ENCODE measurements around the gene SIPA1L3.

SIPA1L3 gene

DNA sequence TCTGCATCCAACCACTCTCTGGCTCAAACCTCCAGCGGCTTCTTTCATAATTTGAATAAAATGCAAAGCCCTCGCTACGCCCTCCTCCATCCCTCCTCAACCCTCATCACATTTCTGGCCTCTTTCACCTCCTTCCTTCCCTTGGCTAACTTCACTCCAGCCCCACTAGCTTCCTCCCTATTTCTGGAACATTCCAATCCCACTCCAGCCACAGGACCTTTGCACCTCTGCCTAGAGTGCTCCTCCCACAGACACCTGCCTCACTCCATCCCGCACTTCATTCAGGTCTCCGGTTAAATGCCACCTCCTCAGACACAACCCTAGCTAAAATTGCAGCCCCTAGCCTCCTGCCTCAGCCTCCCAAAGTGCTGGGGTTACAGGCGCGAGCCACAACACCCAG lies 324.9 kb downstream of the SIPA1L3 start:
- Histone ChIP-seq H3K79me2 (ENCODE audit: control insufficient read depth, insufficient read depth, low read length) (no peaks in the 10 kb centered on the region), H3K56ac (ENCODE audit: low read length) (no peak overlapping the region), H2AK5ac (ENCODE audit: low read length) (no peak overlapping the region), H3K23ac (ENCODE audit: low read length) (no peak overlapping the region), H4K5ac (ENCODE audit: low read length) (no peak overlapping the region), H3K4me3 (ENCODE audit: low read length) (no peak overlapping the region), H3K36me3 (ENCODE audit: control insufficient read depth, insufficient read depth, low read length) (no peaks in the 10 kb centered on the region), H3K18ac (ENCODE audit: low read length) (no peak overlapping the region), H2BK120ac (ENCODE audit: low read depth, low read length) (no peak overlapping the region), H4K8ac (ENCODE audit: low read depth, low read length) (no peak overlapping the region), H3K9ac (ENCODE audit: low read length) (no peak overlapping the region), H3K4me2 (ENCODE audit: low read length) (no peak overlapping the region), H2BK5ac (ENCODE audit: low read length) (no peak overlapping the region), H3K4ac (ENCODE audit: low read depth, low read length) (no peak overlapping the region), H2BK15ac (replicated peaks; ENCODE audit: low read depth) (no peak overlapping the region), H3K79me1 (ENCODE audit: low read length) (no peaks in the 10 kb centered on the region), H3K27ac (ENCODE audit: low read depth, low read length) (no peak overlapping the region), H3K27me3 (ENCODE audit: insufficient read depth, low read length, poor library complexity) (no peaks in the 10 kb centered on the region), H3K4me1 (ENCODE audit: control insufficient read depth, low read depth, low read length) (peaks cover 2% of the 10 kb centered on the region)
- no CpG with 5 or more reads among the region's 7 CpGs for WGBS (ENCODE audit: extremely low coverage, insufficient coverage, low lambda C conversion rate)
- DNase-seq = no peak

DNA sequence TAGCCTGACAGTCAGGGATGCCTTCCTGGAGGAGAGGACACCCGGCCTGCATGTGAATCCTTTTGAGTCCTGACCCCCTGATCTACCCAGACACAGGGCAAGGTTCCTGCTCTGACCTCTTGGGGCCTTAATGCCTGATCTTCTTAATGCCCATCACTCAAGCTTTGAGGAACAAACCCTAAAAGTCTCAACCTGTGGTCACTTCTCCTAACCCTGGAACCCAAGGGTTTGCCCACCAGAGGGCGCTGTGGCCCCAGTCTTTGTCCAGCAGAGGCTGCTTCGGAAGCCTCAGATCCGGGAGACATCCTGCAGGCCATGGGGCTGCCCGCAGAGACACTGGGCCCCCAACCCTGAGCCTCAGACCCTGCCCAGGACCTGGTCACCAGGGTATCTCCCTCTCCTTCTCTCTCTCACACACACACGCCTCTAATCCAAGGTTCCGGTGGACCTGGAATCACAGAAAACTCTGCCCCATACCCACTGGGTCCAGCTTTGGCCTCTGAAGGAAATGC lies 326.8 kb downstream of the SIPA1L3 start:
- Histone ChIP-seq H4K5ac (ENCODE audit: low read length) (no peak overlapping the region), H3K18ac (ENCODE audit: low read length) (no peak overlapping the region), H3K36me3 (ENCODE audit: control insufficient read depth, insufficient read depth, low read length) (no peaks in the 10 kb centered on the region), H3K4me1 (ENCODE audit: control insufficient read depth, low read depth, low read length) (no peaks in the 10 kb centered on the region), H3K56ac (ENCODE audit: low read length) (no peak overlapping the region), H2BK15ac (replicated peaks; ENCODE audit: low read depth) (no peak overlapping the region), H2BK5ac (ENCODE audit: low read length) (no peak overlapping the region), H4K8ac (ENCODE audit: low read depth, low read length) (no peak overlapping the region), H3K79me2 (ENCODE audit: control insufficient read depth, insufficient read depth, low read length) (no peaks in the 10 kb centered on the region), H2BK120ac (ENCODE audit: low read depth, low read length) (no peak overlapping the region), H3K23ac (ENCODE audit: low read length) (no peak overlapping the region), H3K4ac (ENCODE audit: low read depth, low read length) (no peak overlapping the region), H3K79me1 (ENCODE audit: low read length) (no peaks in the 10 kb centered on the region), H3K4me2 (ENCODE audit: low read length) (no peak overlapping the region), H3K27ac (ENCODE audit: low read depth, low read length) (no peak overlapping the region), H3K27me3 (ENCODE audit: insufficient read depth, low read length, poor library complexity) (no peaks in the 10 kb centered on the region), H3K9ac (ENCODE audit: low read length) (no peak overlapping the region), H2AK5ac (ENCODE audit: low read length) (no peak overlapping the region), H3K4me3 (ENCODE audit: low read length) (no peak overlapping the region)
- peak; percentile 78 for DNase-seq
- WGBS (ENCODE audit: extremely low coverage, insufficient coverage, low lambda C conversion rate) = no CpG with 5 or more reads among the region's 7 CpGs

- H2BK5ac ChIP-seq (ENCODE audit: low read length) = no peak overlapping the region
- no peaks in the 10 kb centered on the region for H3K36me3 ChIP-seq (ENCODE audit: control insufficient read depth, insufficient read depth, low read length)
- no peak overlapping the region for H4K8ac ChIP-seq (ENCODE audit: low read depth, low read length)
- no peak overlapping the region for H3K4me2 ChIP-seq (ENCODE audit: low read length)
- H3K27ac ChIP-seq (ENCODE audit: low read depth, low read length) = no peak overlapping the region
- H3K18ac ChIP-seq (ENCODE audit: low read length) = no peak overlapping the region
- H2AK5ac ChIP-seq (ENCODE audit: low read length) = no peak overlapping the region
- H3K27me3 ChIP-seq (ENCODE audit: insufficient read depth, low read length, poor library complexity) = no peaks in the 10 kb centered on the region
- WGBS (ENCODE audit: extremely low coverage, insufficient coverage, low lambda C conversion rate) = no CpG with 5 or more reads among the region's 4 CpGs
- no peak overlapping the region for H3K9ac ChIP-seq (ENCODE audit: low read length)
- no peaks in the 10 kb centered on the region for H3K79me1 ChIP-seq (ENCODE audit: low read length)
- H3K4me3 ChIP-seq (ENCODE audit: low read length) = no peak overlapping the region
- H3K4ac ChIP-seq (ENCODE audit: low read depth, low read length) = no peak overlapping the region
- no peak overlapping the region for H2BK15ac ChIP-seq (replicated peaks; ENCODE audit: low read depth)
- H3K79me2 ChIP-seq (ENCODE audit: control insufficient read depth, insufficient read depth, low read length) = no peaks in the 10 kb centered on the region
- H3K56ac ChIP-seq (ENCODE audit: low read length) = no peak overlapping the region
- H4K5ac ChIP-seq (ENCODE audit: low read length) = no peak overlapping the region
- no peaks in the 10 kb centered on the region for H3K4me1 ChIP-seq (ENCODE audit: control insufficient read depth, low read depth, low read length)
- no peak for DNase-seq
- H2BK120ac ChIP-seq (ENCODE audit: low read depth, low read length) = no peak overlapping the region
- H3K23ac ChIP-seq (ENCODE audit: low read length) = no peak overlapping the region
These were observed 327.6 kb downstream of the SIPA1L3 start for GRCh38 chr19:38234615-38235014.

DNA sequence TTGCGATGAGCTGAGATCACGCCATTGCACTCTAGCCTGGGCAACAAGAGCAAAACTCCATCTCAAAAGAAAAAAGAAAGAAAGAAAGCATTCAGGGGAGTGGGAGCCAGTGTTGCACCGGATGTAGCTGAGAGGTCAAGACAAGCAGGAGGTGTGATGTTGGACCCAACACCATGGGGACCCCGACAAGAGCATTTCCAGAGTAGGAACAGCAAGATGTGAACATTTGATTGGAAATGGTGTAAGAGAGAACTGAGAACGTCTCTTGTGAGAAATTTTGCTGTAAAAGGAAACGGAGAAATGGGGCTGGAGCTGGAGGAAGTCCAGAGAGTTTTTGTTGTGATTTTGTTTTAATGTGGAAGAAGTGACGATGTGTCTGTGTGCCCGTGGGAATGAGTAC lies 332.8 kb downstream of the SIPA1L3 start:
- H4K8ac ChIP-seq (ENCODE audit: low read depth, low read length) = no peak overlapping the region
- no peak overlapping the region for H4K5ac ChIP-seq (ENCODE audit: low read length)
- H3K4me2 ChIP-seq (ENCODE audit: low read length) = no peak overlapping the region
- H3K4me3 ChIP-seq (ENCODE audit: low read length) = no peak overlapping the region
- no peak overlapping the region for H2BK5ac ChIP-seq (ENCODE audit: low read length)
- no peaks in the 10 kb centered on the region for H3K36me3 ChIP-seq (ENCODE audit: control insufficient read depth, insufficient read depth, low read length)
- no peak overlapping the region for H3K9ac ChIP-seq (ENCODE audit: low read length)
- no peak overlapping the region for H2BK15ac ChIP-seq (replicated peaks; ENCODE audit: low read depth)
- no peak overlapping the region for H3K4ac ChIP-seq (ENCODE audit: low read depth, low read length)
- H3K79me2 ChIP-seq (ENCODE audit: control insufficient read depth, insufficient read depth, low read length) = no peaks in the 10 kb centered on the region
- no peak overlapping the region for H3K18ac ChIP-seq (ENCODE audit: low read length)
- 100% methylated on average over 2 of the region's 8 CpGs for WGBS (ENCODE audit: extremely low coverage, insufficient coverage, low lambda C conversion rate)
- no peak overlapping the region for H3K27ac ChIP-seq (ENCODE audit: low read depth, low read length)
- no peak for DNase-seq
- no peaks in the 10 kb centered on the region for H3K27me3 ChIP-seq (ENCODE audit: insufficient read depth, low read length, poor library complexity)
- no peak overlapping the region for H3K56ac ChIP-seq (ENCODE audit: low read length)
- H2BK120ac ChIP-seq (ENCODE audit: low read depth, low read length) = no peak overlapping the region
- no peak overlapping the region for H3K23ac ChIP-seq (ENCODE audit: low read length)
- H3K79me1 ChIP-seq (ENCODE audit: low read length) = no peaks in the 10 kb centered on the region
- H2AK5ac ChIP-seq (ENCODE audit: low read length) = no peak overlapping the region
- no peaks in the 10 kb centered on the region for H3K4me1 ChIP-seq (ENCODE audit: control insufficient read depth, low read depth, low read length)

DNA sequence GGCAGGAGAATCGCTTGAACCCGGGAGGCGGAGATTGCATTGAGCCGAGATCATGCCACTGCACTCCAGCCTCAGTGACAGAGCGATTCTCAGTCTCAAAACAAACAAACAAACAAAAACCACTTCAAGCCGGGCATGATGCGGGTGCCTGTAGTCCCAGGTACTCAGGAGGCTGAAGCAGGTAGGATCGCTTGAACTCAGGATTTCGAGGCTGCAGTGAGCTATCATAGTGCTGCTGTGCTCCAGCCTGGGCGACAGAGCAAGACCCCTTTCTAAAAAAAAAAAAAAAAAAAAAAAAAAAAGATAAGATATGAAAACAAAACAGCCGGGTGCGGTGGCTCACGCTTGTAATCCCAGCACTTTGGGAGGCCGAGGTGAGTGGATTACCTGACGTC lies 336.3 kb downstream of the SIPA1L3 start:
- no peak overlapping the region for H2BK5ac ChIP-seq (ENCODE audit: low read length)
- H3K18ac ChIP-seq (ENCODE audit: low read length) = no peak overlapping the region
- H4K8ac ChIP-seq (ENCODE audit: low read depth, low read length) = no peak overlapping the region
- H3K27me3 ChIP-seq (ENCODE audit: insufficient read depth, low read length, poor library complexity) = no peaks in the 10 kb centered on the region
- H2BK15ac ChIP-seq (replicated peaks; ENCODE audit: low read depth) = no peak overlapping the region
- H4K5ac ChIP-seq (ENCODE audit: low read length) = no peak overlapping the region
- no peaks in the 10 kb centered on the region for H3K79me2 ChIP-seq (ENCODE audit: control insufficient read depth, insufficient read depth, low read length)
- no peak overlapping the region for H3K9ac ChIP-seq (ENCODE audit: low read length)
- H2BK120ac ChIP-seq (ENCODE audit: low read depth, low read length) = no peak overlapping the region
- no CpG with 5 or more reads among the region's 15 CpGs for WGBS (ENCODE audit: extremely low coverage, insufficient coverage, low lambda C conversion rate)
- no peak overlapping the region for H3K56ac ChIP-seq (ENCODE audit: low read length)
- H3K27ac ChIP-seq (ENCODE audit: low read depth, low read length) = no peak overlapping the region
- H3K36me3 ChIP-seq (ENCODE audit: control insufficient read depth, insufficient read depth, low read length) = no peaks in the 10 kb centered on the region
- H3K4me1 ChIP-seq (ENCODE audit: control insufficient read depth, low read depth, low read length) = no peaks in the 10 kb centered on the region
- no peaks in the 10 kb centered on the region for H3K79me1 ChIP-seq (ENCODE audit: low read length)
- H3K4me2 ChIP-seq (ENCODE audit: low read length) = no peak overlapping the region
- no peak overlapping the region for H3K4ac ChIP-seq (ENCODE audit: low read depth, low read length)
- H2AK5ac ChIP-seq (ENCODE audit: low read length) = no peak overlapping the region
- no peak overlapping the region for H3K4me3 ChIP-seq (ENCODE audit: low read length)
- DNase-seq = no peak
- H3K23ac ChIP-seq (ENCODE audit: low read length) = no peak overlapping the region

GRCh38 chr19:38245826-38246498 lies 339.0 kb downstream of the SIPA1L3 start:
- Histone ChIP-seq H3K4ac (ENCODE audit: low read depth, low read length) (no peak overlapping the region), H3K27me3 (ENCODE audit: insufficient read depth, low read length, poor library complexity) (no peaks in the 10 kb centered on the region), H3K4me3 (ENCODE audit: low read length) (no peak overlapping the region), H3K4me1 (ENCODE audit: control insufficient read depth, low read depth, low read length) (peaks cover 2% of the 10 kb centered on the region), H3K79me2 (ENCODE audit: control insufficient read depth, insufficient read depth, low read length) (no peaks in the 10 kb centered on the region), H3K56ac (ENCODE audit: low read length) (no peak overlapping the region), H3K9ac (ENCODE audit: low read length) (no peak overlapping the region), H3K4me2 (ENCODE audit: low read length) (no peak overlapping the region), H3K79me1 (ENCODE audit: low read length) (no peaks in the 10 kb centered on the region), H2BK120ac (ENCODE audit: low read depth, low read length) (no peak overlapping the region), H3K36me3 (ENCODE audit: control insufficient read depth, insufficient read depth, low read length) (no peaks in the 10 kb centered on the region), H2BK15ac (replicated peaks; ENCODE audit: low read depth) (no peak overlapping the region), H3K27ac (ENCODE audit: low read depth, low read length) (no peak overlapping the region), H2AK5ac (ENCODE audit: low read length) (no peak overlapping the region), H3K18ac (ENCODE audit: low read length) (no peak overlapping the region), H4K8ac (ENCODE audit: low read depth, low read length) (no peak overlapping the region), H4K5ac (ENCODE audit: low read length) (no peak overlapping the region), H2BK5ac (ENCODE audit: low read length) (no peak overlapping the region), H3K23ac (ENCODE audit: low read length) (no peak overlapping the region)
- no CpG with 5 or more reads among the region's 14 CpGs for WGBS (ENCODE audit: extremely low coverage, insufficient coverage, low lambda C conversion rate)
- no peak for DNase-seq

Data from mesendoderm (in vitro differentiated cells).